Kidney tubule cell (primary cell): ENCODE results near the gene CFAP141.

Experiments used
- DNase-seq: peaks from one replicate; pipeline ENCODE4 v3.0.0-alpha.2; 2018; ENCODE audit warnings: low spot score

Gene CFAP141

GRCh38 chr1:154171223-154171583, 34.9 kb downstream of the CFAP141 start:
- DNase-seq: no peak

GRCh38 chr1:154170547-154171222, 35.4 kb downstream of the CFAP141 start:
- peak; percentile 38 for DNase-seq

GRCh38 chr1:154167461-154167860, 38.7 kb downstream of the CFAP141 start:
- DNase-seq: no peak

- DNase-seq: no peak
These were observed 39.9 kb downstream of the CFAP141 start for GRCh38 chr1:154166207-154166606.

GRCh38 chr1:154159554-154159953, 46.6 kb downstream of the CFAP141 start:
- no peak for DNase-seq

- no peak for DNase-seq
These were observed 47.6 kb downstream of the CFAP141 start for GRCh38 chr1:154158307-154159125.

GRCh38 chr1:154157520-154158306, 48.4 kb downstream of the CFAP141 start:
- DNase-seq: no peak

- DNase-seq: no peak
These were observed 50.9 kb downstream of the CFAP141 start for GRCh38 chr1:154155251-154155650.

GRCh38 chr1:154154534-154155191, 51.5 kb downstream of the CFAP141 start, which contains the start of gene NUP210L:
Gene NUP210L (minus strand): TSS chr1:154155073.
- DNase-seq: no peak

- no peak for DNase-seq
These were observed 52.1 kb downstream of the CFAP141 start for GRCh38 chr1:154154053-154154452.

GRCh38 chr1:154151311-154151710, 54.8 kb downstream of the CFAP141 start:
- no peak for DNase-seq
